HepG2 (cell line): ENCODE data around the gene RAD51.

Source experiments
- FOXK2 ChIP-seq: fragments of 450-650 bp; IDR thresholded peaks from 2 replicates; pipeline ENCODE4 v1.6.1; 2016
- HCFC1 ChIP-seq: fragments of 150-350 bp; IDR thresholded peaks from 2 replicates; pipeline ENCODE4 v1.6.1; 2014; ENCODE audit warnings: low read depth, low read length
- HNF4G ChIP-seq, 2 experiments: sonication (generic) in 1 of 2; formaldehyde crosslinking in 1 of 2; IDR thresholded peaks; 2 replicates each; pipeline versions ENCODE4 v1.4.0 to v1.6.1; 2011 to 2020; ENCODE audit warnings: borderline replicate concordance in 2 of 2, low read depth in 2 of 2, mild to moderate bottlenecking in 2 of 2, low read length in 1 of 2, missing genetic modification reagents in 1 of 2, moderate library complexity in 1 of 2
- HNRNPH1 ChIP-seq: fragments of 200-400 bp; formaldehyde crosslinking; optimal IDR thresholded peaks from 2 replicates; pipeline ENCODE3; 2017; ENCODE audit warnings: mild to moderate bottlenecking, low read depth, low read length
- HNRNPL ChIP-seq: fragments of 200-400 bp; formaldehyde crosslinking; IDR thresholded peaks from 2 replicates; pipeline ENCODE4 v1.6.1; 2017; ENCODE audit warnings: mild to moderate bottlenecking, low read depth, low read length
- HOXA9 ChIP-seq: sonication (generic); formaldehyde crosslinking; IDR thresholded peaks from 2 replicates; pipeline ENCODE4 v1.8.1; 2022; ENCODE audit warnings: missing genetic modification reagents, mild to moderate bottlenecking, moderate library complexity, borderline replicate concordance
- KDM1A ChIP-seq: IDR thresholded peaks from 2 replicates; pipeline ENCODE4 v1.6.1; 2016; ENCODE audit warnings: missing compliant biosample characterization
- KDM3A ChIP-seq: IDR thresholded peaks from 2 replicates; pipeline ENCODE4 v1.6.1; 2018; ENCODE audit warnings: low read depth, missing compliant biosample characterization
- POLR2A ChIP-seq, 2 experiments: IDR thresholded peaks; 2 replicates each; pipeline ENCODE4 v1.6.1; 2011; ENCODE audit warnings: low read depth in 2 of 2, low read length in 2 of 2, mild to moderate bottlenecking in 1 of 2, moderate library complexity in 1 of 2; ENCODE audit not compliant: insufficient read depth in 1 of 2
- REST ChIP-seq, 2 experiments: IDR thresholded peaks; 2 replicates each; pipeline ENCODE4 v1.6.1; 2011 to 2012; ENCODE audit warnings: low read length in 2 of 2, borderline replicate concordance in 1 of 2, low read depth in 1 of 2, mild to moderate bottlenecking in 1 of 2, moderate library complexity in 1 of 2
- TCF12 ChIP-seq, 2 experiments: fragments of 450-650 bp in 1 of 2; sonication (generic) in 1 of 2; formaldehyde crosslinking in 1 of 2; IDR thresholded peaks; 2 replicates each; pipeline versions ENCODE4 v1.6.1 to v1.8.0; 2017 to 2022; ENCODE audit warnings: antibody characterized with exemption in 1 of 2, mild to moderate bottlenecking in 1 of 2, missing genetic modification reagents in 1 of 2, moderate library complexity in 1 of 2
- U2AF2 ChIP-seq: fragments of 200-400 bp; formaldehyde crosslinking; IDR thresholded peaks from 2 replicates; pipeline ENCODE4 v1.6.1; 2017; ENCODE audit warnings: low read depth, mild to moderate bottlenecking, low read length
- TF ChIP-seq, protein P1 (sequence below): sonication (generic); formaldehyde crosslinking; IDR thresholded peaks from 2 replicates; pipeline ENCODE4 v1.8.0; 2022; ENCODE audit warnings: mild to moderate bottlenecking, missing genetic modification reagents; ENCODE audit not compliant: insufficient replicate concordance

GRCh38 chr15:40694688-40695468 is at the start of gene RAD51:
- TF ChIP-seq HCFC1 = peak; percentile 77
- TF ChIP-seq U2AF2 = no peak
- no peak for TF ChIP-seq TCF12 (IDR thresholded peaks at IDR 0.05)
- TF ChIP-seq TCF12 (CRISPR knock-in tag; IDR thresholded peaks at IDR 0.05) = no peak
- 0 out of 4 replicates have a peak, but pooled peaks of 1 of the 2 experiments have one; percentile 4 for TF ChIP-seq REST (IDR thresholded peaks at IDR 0.05; ENCODE audit: borderline replicate concordance in 1 of 2, low read depth in 1 of 2, low read length in 2 of 2)
- no peak; the same call in 1 of the 2 replicates for TF ChIP-seq HNF4G (IDR thresholded peaks at IDR 0.05; ENCODE audit: borderline replicate concordance, low read depth, low read length)
- no peak for TF ChIP-seq HNF4G (CRISPR knock-in tag; IDR thresholded peaks at IDR 0.05; ENCODE audit: borderline replicate concordance, low read depth)
- TF ChIP-seq KDM1A (CRISPR knock-in tag) = no peak
- no peak for TF ChIP-seq KDM3A (CRISPR knock-in tag)
- TF ChIP-seq POLR2A (IDR thresholded peaks at IDR 0.05; ENCODE audit: insufficient read depth in 1 of 2, low read depth in 2 of 2, low read length in 2 of 2) = peak; percentile 68 to 76; a peak in 3 of 4 replicates
- no peak; the same call in 1 of the 2 replicates for TF ChIP-seq HOXA9 (CRISPR knock-in tag)
- no peak for TF ChIP-seq HNRNPH1
- TF ChIP-seq, protein P1, sequence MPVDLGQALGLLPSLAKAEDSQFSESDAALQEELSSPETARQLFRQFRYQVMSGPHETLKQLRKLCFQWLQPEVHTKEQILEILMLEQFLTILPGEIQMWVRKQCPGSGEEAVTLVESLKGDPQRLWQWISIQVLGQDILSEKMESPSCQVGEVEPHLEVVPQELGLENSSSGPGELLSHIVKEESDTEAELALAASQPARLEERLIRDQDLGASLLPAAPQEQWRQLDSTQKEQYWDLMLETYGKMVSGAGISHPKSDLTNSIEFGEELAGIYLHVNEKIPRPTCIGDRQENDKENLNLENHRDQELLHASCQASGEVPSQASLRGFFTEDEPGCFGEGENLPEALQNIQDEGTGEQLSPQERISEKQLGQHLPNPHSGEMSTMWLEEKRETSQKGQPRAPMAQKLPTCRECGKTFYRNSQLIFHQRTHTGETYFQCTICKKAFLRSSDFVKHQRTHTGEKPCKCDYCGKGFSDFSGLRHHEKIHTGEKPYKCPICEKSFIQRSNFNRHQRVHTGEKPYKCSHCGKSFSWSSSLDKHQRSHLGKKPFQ = peak; percentile 93
- TF ChIP-seq HNRNPL = peak; percentile 45; the same call in 1 of the 2 replicates
- no peak for TF ChIP-seq FOXK2
